GM12875 (cell line): ENCODE results near the gene PGLYRP2.

ENCODE experiments used
- H3K4me3 ChIP-seq: one replicate; pipeline ENCODE4 v1.5.1; 2011; ENCODE audit warnings: low read depth, low read length, control low read depth
- CTCF ChIP-seq: IDR thresholded peaks from 2 replicates; pipeline ENCODE4 v1.5.1; 2011; ENCODE audit warnings: low read depth, mild to moderate bottlenecking, control low read depth, inconsistent platforms, low read length, moderate library complexity, borderline replicate concordance; ENCODE audit not compliant: insufficient read depth

Gene PGLYRP2

GRCh38 chr19:15445807-15446376, 33.4 kb downstream of the PGLYRP2 start:
- no peak overlapping the region for H3K4me3 ChIP-seq
- TF ChIP-seq CTCF: no peak

GRCh38 chr19:15445227-15445605, 34.1 kb downstream of the PGLYRP2 start:
- no peak for TF ChIP-seq CTCF
- H3K4me3 ChIP-seq: no peak overlapping the region

- TF ChIP-seq CTCF: no peak
- H3K4me3 ChIP-seq: no peak overlapping the region
Observed at GRCh38 chr19:15444505-15445226, 34.6 kb downstream of the PGLYRP2 start.

GRCh38 chr19:15443838-15444237, 35.5 kb downstream of the PGLYRP2 start:
- TF ChIP-seq CTCF: no peak
- H3K4me3 ChIP-seq: no peak overlapping the region

GRCh38 chr19:15443325-15443724, 36.0 kb downstream of the PGLYRP2 start:
- no peak overlapping the region for H3K4me3 ChIP-seq
- no peak for TF ChIP-seq CTCF

GRCh38 chr19:15442142-15442920, 37.0 kb downstream of the PGLYRP2 start:
- TF ChIP-seq CTCF: no peak
- no peak overlapping the region for H3K4me3 ChIP-seq
